Transverse colon (tissue), 3 donors: ENCODE results near the gene KRTAP5-10.
"Not testable (repeated sequence)": the region's sequence is repeated elsewhere in the genome, so short reads cannot be mapped to it uniquely, and the experiment has no call there.

ENCODE experiments used
- CTCF ChIP-seq, 5 experiments: fragments of 200-600 bp in 3 of 5; fragments of 450-650 bp in 2 of 5; sonication (generic) in 3 of 5; IDR thresholded peaks; 1 replicate in 2 of 5; 2 replicates in 3 of 5; pipeline ENCODE4 v1.5.1; 2016 to 2017; ENCODE audit warnings: antibody characterized with exemption in 5 of 5, inconsistent platforms in 3 of 5, mild to moderate bottlenecking in 2 of 5, moderate library complexity in 1 of 5
- EP300 ChIP-seq: sonication (generic); formaldehyde crosslinking; IDR thresholded peaks from one replicate; pipeline ENCODE4 v1.6.1; 2017; ENCODE audit warnings: antibody characterized with exemption, low read depth
- POLR2A ChIP-seq: fragments of 450-650 bp; IDR thresholded peaks from one replicate; pipeline ENCODE4 v1.6.1; 2016; ENCODE audit warnings: antibody characterized with exemption, mild to moderate bottlenecking, moderate library complexity

DNA sequence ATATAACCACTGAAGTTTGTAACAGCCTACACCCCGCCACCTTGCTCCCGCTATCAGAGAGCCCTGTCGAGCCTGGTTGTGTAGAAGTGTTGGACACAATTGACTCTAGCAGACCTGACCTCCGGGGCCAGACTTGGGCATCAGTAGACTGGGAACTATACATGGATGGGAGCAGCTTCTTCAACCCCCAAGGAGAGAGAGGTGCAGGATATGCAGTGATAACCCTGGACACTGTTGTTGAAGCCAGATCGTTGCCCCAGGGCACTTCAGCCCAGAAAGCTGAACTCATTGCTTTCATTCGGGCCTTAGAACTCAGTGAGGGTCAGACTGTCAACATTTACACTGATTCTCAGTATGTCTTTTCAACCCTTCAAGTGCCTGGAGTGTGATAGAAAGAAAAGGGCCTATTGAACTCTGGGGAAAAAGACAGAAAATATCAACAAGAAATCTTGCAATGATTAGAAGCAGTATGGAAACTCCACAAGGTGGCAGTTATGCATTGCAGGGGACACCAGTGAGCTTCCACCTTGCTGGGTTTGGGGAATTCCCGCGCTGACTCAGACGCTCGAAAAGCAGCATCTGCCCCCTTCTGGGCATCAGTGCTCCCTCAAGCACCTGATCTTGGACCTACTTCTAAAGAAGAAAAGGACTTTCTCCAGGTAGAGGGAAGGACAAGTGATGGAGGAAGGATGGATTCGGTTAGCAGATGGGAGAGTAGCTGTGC is 23.6 kb downstream of the KRTAP5-10 start:
- not testable (repeated sequence) for TF ChIP-seq POLR2A; CTCF (IDR thresholded peaks at IDR 0.05); EP300
